Mammary epithelial cell (primary cell): ENCODE results near the gene ARPC1A.

ENCODE experiments used
- EZH2 ChIP-seq: IDR thresholded peaks from 2 replicates; pipeline ENCODE4 v1.6.1; 2012; ENCODE audit warnings: low read length, inconsistent platforms, borderline replicate concordance
- TF ChIP-seq, protein P1 (sequence below), 2 donors: IDR thresholded peaks in 1 of 2; conservative IDR thresholded peaks in 1 of 2; 2 replicates each; pipeline ENCODE4 v1.5.1; 2011 to 2012; ENCODE audit warnings: inconsistent platforms in 2 of 2, low read length in 2 of 2, mild to moderate bottlenecking in 2 of 2, control low read depth in 1 of 2, low read depth in 1 of 2; ENCODE audit not compliant: insufficient read depth in 1 of 2; ENCODE audit errors: extremely low read depth in 1 of 2

DNA sequence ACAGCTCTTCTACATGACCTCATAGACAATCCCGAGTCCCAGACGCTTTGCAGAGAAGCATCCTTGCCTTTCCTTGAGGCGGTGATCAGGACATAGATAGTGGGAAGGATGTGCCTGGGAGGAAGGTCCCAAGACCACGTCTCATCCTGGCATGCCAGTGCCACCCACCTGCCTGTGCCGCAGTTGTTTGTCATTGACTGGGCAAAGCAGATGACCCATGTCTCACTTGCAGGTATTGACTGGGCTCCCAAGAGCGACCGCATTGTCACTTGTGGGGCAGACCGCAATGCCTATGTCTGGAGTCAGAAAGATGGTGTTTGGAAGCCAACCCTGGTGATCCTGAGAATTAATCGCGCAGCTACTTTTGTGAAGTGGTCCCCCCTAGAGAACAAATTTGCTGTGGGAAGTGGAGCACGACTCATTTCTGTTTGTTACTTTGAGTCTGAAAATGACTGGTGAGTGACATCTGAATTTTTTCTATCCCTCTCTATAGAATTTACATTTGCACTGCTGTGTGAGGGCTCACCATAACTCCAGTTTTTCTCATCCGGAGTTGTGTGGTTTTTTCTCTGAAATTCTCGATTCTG is 18.5 kb downstream of the ARPC1A start:
- TF ChIP-seq, protein P1, sequence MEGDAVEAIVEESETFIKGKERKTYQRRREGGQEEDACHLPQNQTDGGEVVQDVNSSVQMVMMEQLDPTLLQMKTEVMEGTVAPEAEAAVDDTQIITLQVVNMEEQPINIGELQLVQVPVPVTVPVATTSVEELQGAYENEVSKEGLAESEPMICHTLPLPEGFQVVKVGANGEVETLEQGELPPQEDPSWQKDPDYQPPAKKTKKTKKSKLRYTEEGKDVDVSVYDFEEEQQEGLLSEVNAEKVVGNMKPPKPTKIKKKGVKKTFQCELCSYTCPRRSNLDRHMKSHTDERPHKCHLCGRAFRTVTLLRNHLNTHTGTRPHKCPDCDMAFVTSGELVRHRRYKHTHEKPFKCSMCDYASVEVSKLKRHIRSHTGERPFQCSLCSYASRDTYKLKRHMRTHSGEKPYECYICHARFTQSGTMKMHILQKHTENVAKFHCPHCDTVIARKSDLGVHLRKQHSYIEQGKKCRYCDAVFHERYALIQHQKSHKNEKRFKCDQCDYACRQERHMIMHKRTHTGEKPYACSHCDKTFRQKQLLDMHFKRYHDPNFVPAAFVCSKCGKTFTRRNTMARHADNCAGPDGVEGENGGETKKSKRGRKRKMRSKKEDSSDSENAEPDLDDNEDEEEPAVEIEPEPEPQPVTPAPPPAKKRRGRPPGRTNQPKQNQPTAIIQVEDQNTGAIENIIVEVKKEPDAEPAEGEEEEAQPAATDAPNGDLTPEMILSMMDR (conservative IDR thresholded peaks at IDR 0.05 in 1 of 2, IDR thresholded peaks at IDR 0.05 in 1 of 2; ENCODE audit: extremely low read depth in 1 of 2, insufficient read depth in 1 of 2, low read depth in 1 of 2, low read length in 2 of 2), result no peak
- TF ChIP-seq EZH2, result no peak
